Lung microvascular endothelial cell (primary cell): ENCODE data around the gene TFEB. TPM values are rescaled to one million over a fixed set of nuclear protein-coding genes. Genes with fewer than 3 reads are reported as not detected.

Source experiments
- DNase-seq, 2 donors: peaks; one replicate each; pipeline versions ENCODE4 v3.0.0 to v3.0.0-alpha.2; 2010; ENCODE audit warnings: low read depth in 2 of 2
- total RNA-seq: library from RNA; depleted of rRNA; stranded (reverse); fragments of >200 nt; gene quantifications from 2 replicates; pipeline ENCODE4 v1.2.1, GENCODE V29; 2014

The TFEB gene
- total RNA-seq, 1 donor from 2014 or later: 6.0 TPM

GRCh38 chr6:41691426-41692079, 43.9 kb downstream of the TFEB start:
- DNase-seq: no peak

GRCh38 chr6:41690541-41691330, 44.7 kb downstream of the TFEB start:
- DNase-seq: no peak

- DNase-seq: peak; percentile 26 to 32
These were observed 46.0 kb downstream of the TFEB start for GRCh38 chr6:41689171-41690008.

DNA sequence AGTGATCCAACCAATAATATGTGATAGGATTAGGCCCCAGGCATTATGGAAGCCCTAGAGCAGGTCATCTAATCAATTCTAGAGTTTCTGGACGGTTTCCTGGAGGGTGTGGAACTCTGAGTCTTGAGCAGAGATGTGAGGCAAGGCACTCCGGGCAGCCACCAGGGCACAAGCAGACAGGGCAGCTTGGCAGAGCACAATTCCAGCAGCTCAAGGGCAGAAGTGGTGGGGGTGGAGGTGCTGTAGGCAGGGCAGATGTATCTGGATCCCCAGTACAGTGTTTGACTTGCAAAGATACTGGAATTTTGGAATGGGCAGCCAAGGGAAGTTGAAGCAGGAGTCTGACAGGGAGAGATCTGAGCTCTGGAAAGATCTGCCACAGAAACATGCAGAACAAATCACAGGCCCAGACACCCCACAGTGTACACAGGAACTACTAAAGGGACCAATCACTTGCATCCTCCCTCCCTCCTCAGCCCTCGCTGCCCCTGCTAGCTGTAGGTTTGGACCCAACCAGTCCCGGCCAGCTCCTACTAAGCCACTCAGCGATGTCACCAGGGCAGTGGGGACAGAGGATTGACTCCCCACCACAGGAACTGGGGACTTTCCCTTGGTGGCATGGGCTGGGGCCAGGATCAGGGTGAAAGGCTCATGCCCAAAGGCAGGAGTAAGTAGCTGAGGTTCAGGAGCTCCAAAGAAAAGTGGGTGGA, 47.0 kb downstream of the TFEB start:
- DNase-seq: no peak

- DNase-seq: no peak
These were observed 47.8 kb downstream of the TFEB start for GRCh38 chr6:41687501-41688175.

- no peak for DNase-seq
These were observed 49.6 kb downstream of the TFEB start for GRCh38 chr6:41685641-41686380.

DNA sequence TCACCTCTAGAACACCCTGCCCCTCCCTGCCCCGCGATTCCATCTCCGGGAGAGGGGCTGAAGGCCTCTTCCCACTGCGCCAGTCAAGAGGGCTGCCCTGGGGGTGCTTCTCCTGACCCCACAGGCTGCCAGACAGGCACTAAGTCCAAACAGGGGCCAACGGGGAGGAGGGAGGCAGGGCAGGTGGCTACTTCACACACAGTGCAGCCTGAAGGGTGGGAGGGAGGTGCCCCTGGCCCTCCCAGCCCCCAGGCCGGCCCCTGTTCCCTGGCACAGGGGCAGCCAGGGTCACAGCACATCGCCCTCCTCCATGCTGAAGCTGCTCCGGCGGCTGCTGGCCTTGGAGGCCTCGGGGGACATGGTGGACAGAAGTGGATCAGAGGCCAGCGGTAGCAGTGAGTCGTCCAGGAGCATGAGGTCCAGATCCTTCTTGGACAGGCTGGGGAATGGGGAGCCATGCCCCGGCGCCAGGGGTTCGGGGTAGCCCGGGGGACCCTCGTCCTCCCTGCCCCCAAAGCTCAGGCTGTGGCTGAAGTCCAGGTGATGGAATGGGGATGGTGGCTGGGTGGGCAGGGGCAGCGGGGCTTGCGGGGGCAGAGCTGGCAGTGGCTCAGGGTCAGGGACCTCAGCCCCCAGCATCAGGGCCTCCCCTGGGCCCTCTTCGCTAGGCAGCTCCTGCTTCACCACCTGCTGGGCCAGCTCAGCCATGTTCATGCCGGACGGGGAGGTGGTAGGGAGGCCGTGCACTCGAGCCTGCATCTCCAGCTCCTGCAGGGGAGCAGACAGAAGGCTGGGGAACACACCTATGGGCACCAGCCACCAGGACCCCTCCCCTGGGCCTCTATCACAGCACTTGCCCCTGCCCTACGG, 50.9 kb downstream of the TFEB start:
- DNase-seq: no peak

- DNase-seq: peak; percentile 73 to 83
These were observed 51.7 kb downstream of the TFEB start for GRCh38 chr6:41683523-41684310.

GRCh38 chr6:41683273-41683522, 52.2 kb downstream of the TFEB start:
- DNase-seq: no peak

- no peak for DNase-seq
These were observed 52.7 kb downstream of the TFEB start for GRCh38 chr6:41682497-41683272.

DNA sequence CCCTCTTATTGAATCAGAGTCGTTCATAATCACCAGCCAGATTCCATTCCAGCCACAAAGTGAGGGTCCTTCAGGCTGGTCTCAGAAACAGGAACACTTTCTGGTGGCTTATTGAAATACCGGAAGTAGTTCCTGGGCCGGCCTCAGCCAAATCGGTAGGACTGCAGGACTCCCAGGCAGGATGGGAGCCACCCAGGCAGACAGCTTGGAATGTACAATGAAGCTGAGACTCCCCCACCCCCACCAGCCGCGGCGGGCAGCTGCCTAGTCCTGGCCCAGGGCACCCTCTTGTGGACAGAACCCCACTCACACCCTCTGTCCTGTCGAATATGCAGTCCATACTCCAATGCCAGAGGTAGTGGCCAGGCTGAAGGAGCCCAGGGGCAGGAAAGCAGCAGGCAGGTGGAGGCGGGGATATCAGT, 53.3 kb downstream of the TFEB start:
- peak; percentile 88 to 91 for DNase-seq

DNA sequence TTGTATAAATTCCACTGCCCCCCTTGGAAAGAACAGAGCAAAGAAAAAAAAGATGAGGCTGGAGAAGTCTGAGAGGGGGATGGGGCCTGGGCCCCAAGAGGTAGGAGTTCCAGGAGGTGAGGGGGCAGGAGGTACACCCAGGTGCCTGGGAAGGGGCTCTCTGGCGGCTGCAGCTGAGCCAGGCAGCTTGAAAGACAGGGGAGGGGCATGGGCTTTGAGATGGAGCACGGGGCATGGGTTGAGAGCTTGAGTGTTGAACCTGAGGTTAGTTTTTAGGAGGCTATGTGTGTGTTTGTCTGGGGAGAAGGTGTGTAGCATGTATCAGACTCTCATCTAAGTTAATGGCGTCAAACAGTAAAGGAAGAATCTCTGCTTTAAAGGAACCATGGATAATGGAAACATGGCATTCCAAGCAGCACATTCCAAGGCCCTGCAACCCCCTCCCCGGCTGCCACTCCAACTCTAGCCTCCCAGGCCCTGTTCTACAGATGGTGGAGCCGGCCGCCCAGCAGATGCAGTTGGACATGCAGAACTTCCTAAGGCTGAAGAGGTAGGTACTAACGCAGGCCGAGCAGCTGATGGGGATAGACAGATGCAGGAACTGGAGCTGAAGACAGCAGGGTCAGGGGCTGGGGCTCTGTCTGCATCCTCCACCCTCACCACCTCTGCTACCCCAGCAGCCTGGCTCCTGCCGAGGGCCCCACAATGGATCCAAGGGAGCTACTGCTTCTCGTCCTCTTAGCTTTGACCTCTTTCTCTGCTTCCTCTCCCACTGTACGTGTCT, 55.0 kb downstream of the TFEB start:
- DNase-seq: no peak

DNA sequence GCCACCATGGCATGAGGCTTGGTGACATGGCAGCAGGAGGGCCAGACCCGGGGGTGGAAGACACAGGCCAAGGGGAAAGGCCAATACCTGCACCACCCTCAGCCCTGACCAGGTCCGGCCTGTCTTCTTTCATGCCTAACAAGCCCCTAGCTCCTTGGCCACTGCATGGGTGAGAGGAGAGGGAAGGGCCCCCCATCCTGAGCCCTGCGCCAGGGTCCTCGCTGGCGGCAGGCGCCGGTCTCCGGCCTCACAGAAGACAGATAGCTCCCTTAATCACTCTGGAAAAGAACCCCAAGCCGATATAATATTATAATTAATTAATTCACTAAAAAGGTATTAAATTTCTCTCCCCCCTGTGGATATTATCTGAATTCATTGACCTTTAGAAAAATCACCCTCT, 55.7 kb downstream of the TFEB start:
- DNase-seq: no peak

GRCh38 chr6:41678511-41679084, 56.8 kb downstream of the TFEB start:
- DNase-seq: no peak

GRCh38 chr6:41677124-41677921, 58.1 kb downstream of the TFEB start:
- DNase-seq: no peak

DNA sequence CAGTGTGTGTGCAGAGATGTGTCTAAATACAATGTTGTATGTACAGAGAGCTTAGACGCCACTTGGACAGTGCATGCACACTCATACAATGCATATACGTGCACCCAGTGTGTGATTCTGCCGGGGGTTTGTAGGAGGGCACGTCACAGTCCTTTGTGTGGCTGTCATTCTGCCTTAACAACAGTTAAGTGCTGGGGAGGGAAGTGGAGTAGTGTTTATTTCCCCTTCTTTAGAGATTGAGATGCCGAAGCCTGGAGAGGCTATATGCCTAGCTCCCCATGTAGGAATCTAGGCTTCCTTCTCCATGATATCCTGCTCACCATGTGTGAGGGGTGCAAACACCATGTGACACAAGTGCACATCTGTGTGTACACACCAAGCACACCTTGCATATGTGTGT, 59.0 kb downstream of the TFEB start:
- DNase-seq: no peak
